CD14-positive monocyte (primary cell): ENCODE measurements around the gene EML1. TPM values are rescaled to one million over a fixed set of nuclear protein-coding genes. Genes with fewer than 3 reads are reported as not detected.

Experiments
- DNase-seq, 3 donors: peaks; one replicate each; pipeline ENCODE4 v3.0.0-alpha.2; 2011 to 2022
- H2AFZ ChIP-seq: 2 replicates; pipeline ENCODE4 v1.6.0; 2012; ENCODE audit warnings: mild to moderate bottlenecking, low read depth, low read length, inconsistent platforms; ENCODE audit not compliant: insufficient read depth, poor library complexity, severe bottlenecking
- H3K27ac ChIP-seq, 2 donors: 1 replicate in 1 of 2; 2 replicates in 1 of 2; pipeline ENCODE4 v1.5.1; 2012 to 2013; ENCODE audit warnings: low read length in 2 of 2, control low read depth in 1 of 2, inconsistent platforms in 1 of 2, low read depth in 1 of 2, mild to moderate bottlenecking in 1 of 2
- H3K27me3 ChIP-seq, 2 donors: one replicate each; pipeline versions ENCODE4 v1.6.0 to v1.6.1; 2011 to 2013; ENCODE audit warnings: low read length in 2 of 2; ENCODE audit not compliant: control insufficient read depth in 2 of 2, insufficient read depth in 2 of 2
- H3K36me3 ChIP-seq, 2 donors: replicated peaks in 1 of 2; 1 replicate in 1 of 2; 2 replicates in 1 of 2; pipeline versions ENCODE4 v1.5.1 to v1.6.1; 2012 to 2013; ENCODE audit warnings: low read length in 2 of 2, control low read depth in 1 of 2, inconsistent platforms in 1 of 2, mild to moderate bottlenecking in 1 of 2; ENCODE audit not compliant: insufficient read depth in 2 of 2, control insufficient read depth in 1 of 2
- H3K4me1 ChIP-seq, 2 donors: 1 replicate in 1 of 2; 2 replicates in 1 of 2; pipeline versions ENCODE4 v1.5.1 to v1.6.1; 2012 to 2013; ENCODE audit warnings: low read length in 2 of 2, control low read depth in 1 of 2, inconsistent platforms in 1 of 2, mild to moderate bottlenecking in 1 of 2, moderate library complexity in 1 of 2; ENCODE audit not compliant: insufficient read depth in 2 of 2, control insufficient read depth in 1 of 2
- H3K4me2 ChIP-seq: replicated peaks from 2 replicates; pipeline ENCODE3; 2012; ENCODE audit warnings: low read length, moderate library complexity, mild to moderate bottlenecking; ENCODE audit not compliant: poor library complexity, severe bottlenecking; ENCODE audit errors: extremely low read depth
- H3K4me3 ChIP-seq, 3 experiments: fragments of 200-600 bp in 1 of 3; sonication (generic) in 1 of 3; replicated peaks in 1 of 3; 1 replicate in 2 of 3; 2 replicates in 1 of 3; pipeline ENCODE4 v1.5.1; 2011 to 2013; ENCODE audit warnings: low read length in 3 of 3, mild to moderate bottlenecking in 3 of 3, control low read depth in 2 of 3, low read depth in 2 of 3, inconsistent platforms in 1 of 3, moderate library complexity in 1 of 3
- H3K79me2 ChIP-seq: 2 replicates; pipeline ENCODE4 v1.6.0; 2012; ENCODE audit warnings: mild to moderate bottlenecking, control low read depth, inconsistent platforms, low read length, moderate library complexity; ENCODE audit not compliant: insufficient read depth
- H3K9ac ChIP-seq: 2 replicates; pipeline ENCODE4 v1.6.0; 2017; ENCODE audit warnings: low read length, mild to moderate bottlenecking; ENCODE audit not compliant: insufficient read depth, poor library complexity, severe bottlenecking
- H3K9me3 ChIP-seq, 2 donors: replicated peaks in 1 of 2; 1 replicate in 1 of 2; 2 replicates in 1 of 2; pipeline versions ENCODE4 v1.5.1 to v1.6.1; 2012 to 2013; ENCODE audit warnings: low read length in 2 of 2, control low read depth in 1 of 2; ENCODE audit not compliant: control insufficient read depth in 1 of 2, insufficient read depth in 1 of 2
- H4K20me1 ChIP-seq: 2 replicates; pipeline ENCODE4 v1.6.0; 2012; ENCODE audit warnings: mild to moderate bottlenecking, low read length, control low read depth, moderate library complexity; ENCODE audit not compliant: insufficient read depth
- H3K27ac Mint-ChIP-seq, 7 donors: one replicate each; pipeline ENCODE4 v1.8.0; 2020; ENCODE audit warnings: mild to moderate bottlenecking in 7 of 7, mixed read lengths in 7 of 7, moderate library complexity in 6 of 7, inconsistent platforms in 2 of 7
- H3K27me3 Mint-ChIP-seq, 3 donors: one replicate each; pipeline ENCODE4 v1.8.0; 2021 to 2022; ENCODE audit warnings: low read depth in 3 of 3, mild to moderate bottlenecking in 3 of 3, mixed read lengths in 3 of 3, moderate library complexity in 3 of 3, inconsistent platforms in 1 of 3
- H3K36me3 Mint-ChIP-seq, 2 donors: one replicate each; pipeline ENCODE4 v1.8.0; 2020; ENCODE audit warnings: mixed read lengths in 2 of 2, inconsistent platforms in 1 of 2, mild to moderate bottlenecking in 1 of 2
- H3K4me1 Mint-ChIP-seq: one replicate; pipeline ENCODE4 v1.8.0; 2020; ENCODE audit warnings: mild to moderate bottlenecking, mixed read lengths
- H3K4me3 Mint-ChIP-seq, 2 donors: one replicate each; pipeline ENCODE4 v1.8.0; 2020; ENCODE audit warnings: mild to moderate bottlenecking in 2 of 2, mixed read lengths in 2 of 2, moderate library complexity in 1 of 2
- H3K9me3 Mint-ChIP-seq, 7 donors: one replicate each; pipeline ENCODE4 v1.8.0; 2020 to 2022; ENCODE audit warnings: mixed read lengths in 7 of 7, mild to moderate bottlenecking in 6 of 7, moderate library complexity in 6 of 7, inconsistent platforms in 2 of 7
- CTCF ChIP-seq: fragments of 200-600 bp; IDR thresholded peaks from one replicate; pipeline ENCODE4 v1.8.0; 2022; ENCODE audit warnings: antibody characterized with exemption, mild to moderate bottlenecking
- WGBS: methylation state at CpG from one replicate; pipeline ENCODE4 v1.1.5; 2013; ENCODE audit warnings: missing lambda C conversion rate; ENCODE audit not compliant: insufficient coverage; 5-methylcytosine and 5-hydroxymethylcytosine counted together
- intact Hi-C, 2 donors: fragments of 100-400 bp; cut with micrococcal nuclease; formaldehyde crosslinking; loops; one replicate each; pipeline versions ENCODE4 v1.15.0 to v1.15.1; 2023
- polyA plus RNA-seq, 3 donors: library from polyadenylated mRNA; depleted of rRNA in 1 of 3; unstranded in 2 of 3; stranded (reverse) in 1 of 3; fragments of 300-500 nt in 2 of 3; fragments of >200 nt in 1 of 3; fragmentation: Illumina TruSeq in 2 of 3; gene quantifications; 1 replicate in 2 of 3; 2 replicates in 1 of 3; pipeline ENCODE4 v1.2.3, GENCODE V29; 2012 to 2021

Gene EML1
- polyA plus RNA-seq, 3 donors, result not detected

- no peaks in the 10 kb centered on the region for H3K4me1 ChIP-seq
- H2AFZ ChIP-seq, result no peak overlapping the region
- no peaks in the 10 kb centered on the region for H3K9me3 Mint-ChIP-seq
Measured at GRCh38 chr14:99755068-99755405, 38.2 kb upstream of the EML1 start.

GRCh38 chr14:99755629-99756603 is 37.3 kb upstream of the EML1 start:
- Mint-ChIP-seq H3K9me3 (no peaks in the 10 kb centered on the region), H3K4me1 (peaks cover 2% of the 10 kb centered on the region), H3K27me3 (peaks cover 24 to 37% (median 28%) of the 10 kb centered on the region in 3 donors), H3K27ac (peak overlapping the region in 1 of 7 donors; percentile 25), H3K4me3 (no peak overlapping the region), H3K36me3 (no peaks in the 10 kb centered on the region)
- Histone ChIP-seq H2AFZ (no peak overlapping the region), H3K9ac (no peak overlapping the region), H4K20me1 (no peaks in the 10 kb centered on the region), H3K4me1 (no peaks in the 10 kb centered on the region), H3K4me3 (no peak overlapping the region), H3K36me3 (no peaks in the 10 kb centered on the region), H3K27ac (no peak overlapping the region), H3K9me3 (no peaks in the 10 kb centered on the region), H3K79me2 (no peaks in the 10 kb centered on the region), H3K4me2 (no peak overlapping the region), H3K27me3 (peaks cover 0 to 22% of the 10 kb centered on the region in 2 donors)
- DNase-seq, result no peak
- WGBS, result 87% methylated on average over 11 of the region's 21 CpGs
- intact Hi-C loops, result no loop called here
- no peak for TF ChIP-seq CTCF

More at GRCh38 chr14:99755068-99755405, 38.2 kb upstream of the EML1 start:
- TF ChIP-seq CTCF, result no peak
- H3K4me2 ChIP-seq, result no peak overlapping the region
- no peaks in the 10 kb centered on the region for H3K36me3 ChIP-seq
- H3K9me3 ChIP-seq, result no peaks in the 10 kb centered on the region
- H3K9ac ChIP-seq, result no peak overlapping the region
- WGBS, result 96% methylated on average over 6 of the region's 8 CpGs
- peaks cover 0 to 22% of the 10 kb centered on the region in 2 donors for H3K27me3 ChIP-seq
- Mint-ChIP-seq H3K27me3 (peaks cover 24 to 37% (median 28%) of the 10 kb centered on the region in 3 donors), H3K27ac (no peak overlapping the region), H3K4me1 (peaks cover 2% of the 10 kb centered on the region), H3K36me3 (no peaks in the 10 kb centered on the region), H3K4me3 (no peak overlapping the region)
- no peak overlapping the region for H3K27ac ChIP-seq
- H4K20me1 ChIP-seq, result no peaks in the 10 kb centered on the region
- no peaks in the 10 kb centered on the region for H3K79me2 ChIP-seq
- no peak for DNase-seq
- no peak overlapping the region for H3K4me3 ChIP-seq
- intact Hi-C loops, result no loop called here
